WTC11 (cell line): ENCODE results near the gene UROC1. TPM values are rescaled to one million over a fixed set of nuclear protein-coding genes. Genes with fewer than 3 reads are reported as not detected.

Experiments used
- ATAC-seq: fragments of 200-7000 bp; cut with Tn5 transposase; 2 replicates; pipeline ENCODE4 v1.10.0; 2021; ENCODE audit warnings: mild to moderate bottlenecking, moderate library complexity
- CTCF ChIA-PET: fragments of 300-600 bp; sonication (Branson Sonifier 250); formaldehyde crosslinking; loops from one replicate; lab custom pipeline; 2021; ENCODE audit warnings: antibody characterized with exemption; lab: Charles Lee
- POLR2A ChIA-PET: fragments of 350-600 bp; sonication (Branson Sonifier 250); formaldehyde crosslinking; loops from one replicate; lab custom pipeline; 2021; ENCODE audit warnings: antibody characterized with exemption; lab: Charles Lee
- DNase-seq: peaks from one replicate; pipeline ENCODE4 v3.0.0; 2021; ENCODE audit warnings: low spot score
- H3K27ac Mint-ChIP-seq: 2 replicates; pipeline ENCODE4 v1.8.0; 2021; ENCODE audit warnings: mixed read lengths
- H3K27me3 Mint-ChIP-seq: 2 replicates; pipeline ENCODE4 v1.8.0; 2021; ENCODE audit warnings: low read depth, mild to moderate bottlenecking, moderate library complexity, mixed read lengths
- H3K36me3 Mint-ChIP-seq: 2 replicates; pipeline ENCODE4 v1.8.0; 2021; ENCODE audit warnings: mixed read lengths
- H3K4me1 Mint-ChIP-seq: 2 replicates; pipeline ENCODE4 v1.8.0; 2022; ENCODE audit warnings: mixed read lengths
- H3K4me3 Mint-ChIP-seq: 2 replicates; pipeline ENCODE4 v1.8.0; 2021; ENCODE audit warnings: mild to moderate bottlenecking, moderate library complexity, mixed read lengths
- H3K9me3 Mint-ChIP-seq: 2 replicates; pipeline ENCODE4 v1.8.0; 2021; ENCODE audit warnings: mixed read lengths
- ATF1 ChIP-seq: sonication (generic); formaldehyde crosslinking; IDR thresholded peaks from 2 replicates; pipeline ENCODE4 v1.8.1; 2023; ENCODE audit warnings: mild to moderate bottlenecking, moderate library complexity, missing genetic modification reagents
- CREB1 ChIP-seq: sonication (generic); formaldehyde crosslinking; IDR thresholded peaks from 2 replicates; pipeline ENCODE4 v1.8.0; 2023; ENCODE audit warnings: mild to moderate bottlenecking, missing genetic modification reagents
- CTCF ChIP-seq: fragments of 200-600 bp; IDR thresholded peaks from 2 replicates; pipeline ENCODE4 v1.8.0; 2022; ENCODE audit warnings: antibody characterized with exemption
- FOXP4 ChIP-seq: sonication (generic); formaldehyde crosslinking; IDR thresholded peaks from 2 replicates; pipeline ENCODE4 v1.8.0; 2022; ENCODE audit warnings: mild to moderate bottlenecking, missing genetic modification reagents
- GABPB1 ChIP-seq: sonication (generic); formaldehyde crosslinking; IDR thresholded peaks from 2 replicates; pipeline ENCODE4 v1.8.1; 2023; ENCODE audit warnings: mild to moderate bottlenecking, missing genetic modification reagents
- HMGA2 ChIP-seq: fragments of 250-450 bp; sonication (Bioruptor Pico); IDR thresholded peaks from 2 replicates; pipeline ENCODE4 v1.4.0; 2021; ENCODE audit warnings: mild to moderate bottlenecking, moderate library complexity
- IRF1 ChIP-seq: sonication (generic); formaldehyde crosslinking; IDR thresholded peaks from 2 replicates; pipeline ENCODE4 v1.8.0; 2023; ENCODE audit warnings: missing genetic modification reagents
- KAT7 ChIP-seq: sonication (generic); formaldehyde crosslinking; IDR thresholded peaks from 2 replicates; pipeline ENCODE4 v1.8.1; 2023; ENCODE audit warnings: missing genetic modification reagents, mild to moderate bottlenecking, borderline replicate concordance
- OVOL2 ChIP-seq: fragments of 250-450 bp; sonication (Bioruptor Pico); IDR thresholded peaks from 2 replicates; pipeline ENCODE4 v1.9.0; 2021; ENCODE audit warnings: mild to moderate bottlenecking, borderline replicate concordance
- PREB ChIP-seq: sonication (generic); formaldehyde crosslinking; IDR thresholded peaks from 2 replicates; pipeline ENCODE4 v1.8.1; 2022; ENCODE audit warnings: mild to moderate bottlenecking, missing genetic modification reagents, moderate library complexity, borderline replicate concordance
- TEAD4 ChIP-seq: sonication (generic); formaldehyde crosslinking; IDR thresholded peaks from 2 replicates; pipeline ENCODE4 v1.8.0; 2022; ENCODE audit warnings: mild to moderate bottlenecking, missing genetic modification reagents
- ZBTB43 ChIP-seq: sonication (generic); formaldehyde crosslinking; IDR thresholded peaks from 2 replicates; pipeline ENCODE4 v1.8.1; 2023; ENCODE audit warnings: mild to moderate bottlenecking, missing genetic modification reagents
- ZNF121 ChIP-seq: sonication (generic); formaldehyde crosslinking; IDR thresholded peaks from 2 replicates; pipeline ENCODE4 v1.8.0; 2023; ENCODE audit warnings: missing genetic modification reagents
- ZNF219 ChIP-seq: sonication (generic); formaldehyde crosslinking; IDR thresholded peaks from 2 replicates; pipeline ENCODE4 v1.8.0; 2023; ENCODE audit warnings: missing genetic modification reagents, mild to moderate bottlenecking, borderline replicate concordance
- ZNF281 ChIP-seq: sonication (generic); formaldehyde crosslinking; IDR thresholded peaks from 2 replicates; pipeline ENCODE4 v1.8.0; 2023; ENCODE audit warnings: mild to moderate bottlenecking, missing genetic modification reagents
- ZNF317 ChIP-seq: sonication (generic); formaldehyde crosslinking; IDR thresholded peaks from 2 replicates; pipeline ENCODE4 v1.8.1; 2023; ENCODE audit warnings: low read depth, mild to moderate bottlenecking, moderate library complexity, missing genetic modification reagents, borderline replicate concordance
- ZNF423 ChIP-seq: fragments of 250-450 bp; sonication (Bioruptor Pico); IDR thresholded peaks from 2 replicates; pipeline ENCODE4 v2.1.2; 2022; ENCODE audit warnings: mild to moderate bottlenecking, moderate library complexity
- ZNF532 ChIP-seq: fragments of 250-450 bp; sonication (Bioruptor Pico); IDR thresholded peaks from 2 replicates; pipeline ENCODE4 v1.9.0; 2021; ENCODE audit warnings: mild to moderate bottlenecking, borderline replicate concordance
- ZSCAN18 ChIP-seq: fragments of 250-450 bp; sonication (Bioruptor Pico); IDR thresholded peaks from 2 replicates; pipeline ENCODE4 v2.1.2; 2022; ENCODE audit warnings: mild to moderate bottlenecking, moderate library complexity
- total RNA-seq: library from RNA; stranded (reverse); gene quantifications from 3 replicates; pipeline ENCODE4 v1.2.3, GENCODE V29; 2021

Gene UROC1
- total RNA-seq, 1 experiment from 2014 or later, result not detected

GRCh38 chr3:126474498-126475412, 42.8 kb downstream of the UROC1 start:
- ChIA-PET POLR2A (interaction anchor here (0.7 to 1.7 kb wide), 2 partner anchors 11 to 19 kb away, joined by 3 to 4 read pairs; no protein-coding TSS in a partner anchor), CTCF (interaction anchor here (1.0 to 2.0 kb wide), 6 partner anchors 10 to 342 kb away, joined by 4 to 12 read pairs (median 7); partner anchors contain the start of gene CHST13)
- ATAC-seq (peak; percentile 1; the same call in 1 of the 2 replicates), DNase-seq (peak; percentile 42)
- peak overlapping the region; percentile 52; the same call in 1 of the 2 replicates for H3K27ac Mint-ChIP-seq
- peak overlapping the region; percentile 89 for H3K4me3 Mint-ChIP-seq
- H3K9me3 Mint-ChIP-seq, result no peaks in the 10 kb centered on the region
- H3K36me3 Mint-ChIP-seq, result peaks cover 21% of the 10 kb centered on the region
- peaks cover 39% of the 10 kb centered on the region for H3K4me1 Mint-ChIP-seq
- no peaks in the 10 kb centered on the region for H3K27me3 Mint-ChIP-seq
- no peak for TF ChIP-seq ZNF281 (CRISPR knock-in tag)
- TF ChIP-seq IRF1 (CRISPR knock-in tag), result 0 out of 2 replicates have a peak, but pooled peaks have one; percentile 43
- no peak for TF ChIP-seq PREB (CRISPR knock-in tag)
- 0 out of 2 replicates have a peak, but pooled peaks have one; percentile 20 for TF ChIP-seq FOXP4 (CRISPR knock-in tag)
- TF ChIP-seq KAT7 (CRISPR knock-in tag), result peak; percentile 70; the same call in 1 of the 2 replicates
- no peak for TF ChIP-seq ZNF121 (CRISPR knock-in tag)
- no peak for TF ChIP-seq TEAD4 (CRISPR knock-in tag)
- no peak for TF ChIP-seq HMGA2 (CRISPR knock-in tag)
- TF ChIP-seq CREB1 (CRISPR knock-in tag), result no peak
- TF ChIP-seq ZSCAN18 (CRISPR knock-in tag), result no peak
- TF ChIP-seq GABPB1 (CRISPR knock-in tag), result peak; percentile 48; the same call in 1 of the 2 replicates
- no peak for TF ChIP-seq CTCF
- no peak for TF ChIP-seq ZNF219 (CRISPR knock-in tag)
- TF ChIP-seq ZBTB43 (CRISPR knock-in tag), result no peak
- no peak for TF ChIP-seq OVOL2
- no peak for TF ChIP-seq ZNF317
- no peak for TF ChIP-seq ZNF423 (CRISPR knock-in tag)
- no peak for TF ChIP-seq ZNF532 (CRISPR knock-in tag)
- TF ChIP-seq ATF1 (CRISPR knock-in tag), result no peak
